ENCODE results near the gene ZNF280D. TPM values are rescaled to one million over a fixed set of nuclear protein-coding genes. Genes with fewer than 3 reads are reported as not detected.

ZNF280D gene
- total RNA-seq, 1 donor from 2014 or later: 25.1 TPM

GRCh38 chr15:56654216-56654615, 79.1 kb downstream of the ZNF280D start:
- no peaks in the 10 kb centered on the region for H3K27me3 Mint-ChIP-seq (ENCODE audit: low read depth)
- TF ChIP-seq CTCF (IDR thresholded peaks at IDR 0.05; ENCODE audit: unreplicated experiment): no peak
- peaks cover 6% of the 10 kb centered on the region for H3K36me3 Mint-ChIP-seq
- no peak overlapping the region for H3K27ac Mint-ChIP-seq
- DNase-seq (ENCODE audit: low spot score in 2 of 2, unreplicated experiment in 2 of 2): no peak
- no peak overlapping the region for H3K4me3 Mint-ChIP-seq
- H3K9me3 Mint-ChIP-seq: no peaks in the 10 kb centered on the region
- peaks cover 12% of the 10 kb centered on the region for H3K4me1 Mint-ChIP-seq

GRCh38 chr15:56653787-56654186, 79.5 kb downstream of the ZNF280D start:
- Mint-ChIP-seq H3K4me3 (no peak overlapping the region), H3K27ac (peak overlapping the region; percentile 76), H3K4me1 (peaks cover 12% of the 10 kb centered on the region), H3K36me3 (peaks cover 6% of the 10 kb centered on the region), H3K9me3 (no peaks in the 10 kb centered on the region), H3K27me3 (ENCODE audit: low read depth) (no peaks in the 10 kb centered on the region)
- DNase-seq (ENCODE audit: low spot score in 2 of 2, unreplicated experiment in 2 of 2): no peak
- TF ChIP-seq CTCF (IDR thresholded peaks at IDR 0.05; ENCODE audit: unreplicated experiment): no peak

GRCh38 chr15:56653107-56653506, 80.2 kb downstream of the ZNF280D start:
- Mint-ChIP-seq H3K4me1 (peaks cover 12% of the 10 kb centered on the region), H3K4me3 (no peak overlapping the region), H3K36me3 (peaks cover 5% of the 10 kb centered on the region), H3K27me3 (ENCODE audit: low read depth) (no peaks in the 10 kb centered on the region), H3K9me3 (no peaks in the 10 kb centered on the region), H3K27ac (peak overlapping the region; percentile 76)
- no peak for TF ChIP-seq CTCF (IDR thresholded peaks at IDR 0.05; ENCODE audit: unreplicated experiment)
- DNase-seq (ENCODE audit: low spot score in 2 of 2, unreplicated experiment in 2 of 2): no peak

DNA sequence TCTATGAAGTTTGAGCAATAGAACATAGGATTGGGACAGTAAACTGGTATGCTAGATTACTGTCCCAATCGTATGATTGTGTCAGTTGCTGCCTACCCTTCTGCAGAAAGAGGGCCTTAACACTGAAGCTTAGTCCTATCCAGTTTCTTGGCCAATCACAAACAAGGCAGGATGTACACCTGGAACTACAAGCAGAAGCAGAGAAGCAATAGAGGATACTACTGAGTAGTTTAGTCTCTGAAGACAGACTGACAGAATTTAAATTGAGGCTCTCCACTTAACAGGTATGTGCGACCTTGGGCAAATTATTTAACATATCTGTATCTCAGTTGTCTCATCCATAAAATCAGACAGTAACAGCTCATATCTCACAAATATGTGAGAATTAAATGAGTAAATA, 85.0 kb downstream of the ZNF280D start:
- Mint-ChIP-seq H3K27me3 (ENCODE audit: low read depth) (no peaks in the 10 kb centered on the region), H3K36me3 (no peaks in the 10 kb centered on the region), H3K4me3 (no peak overlapping the region), H3K9me3 (no peaks in the 10 kb centered on the region), H3K4me1 (peaks cover 4% of the 10 kb centered on the region), H3K27ac (no peak overlapping the region)
- no peak for TF ChIP-seq CTCF (IDR thresholded peaks at IDR 0.05; ENCODE audit: unreplicated experiment)
- no peak for DNase-seq (ENCODE audit: low spot score in 2 of 2, unreplicated experiment in 2 of 2)

DNA sequence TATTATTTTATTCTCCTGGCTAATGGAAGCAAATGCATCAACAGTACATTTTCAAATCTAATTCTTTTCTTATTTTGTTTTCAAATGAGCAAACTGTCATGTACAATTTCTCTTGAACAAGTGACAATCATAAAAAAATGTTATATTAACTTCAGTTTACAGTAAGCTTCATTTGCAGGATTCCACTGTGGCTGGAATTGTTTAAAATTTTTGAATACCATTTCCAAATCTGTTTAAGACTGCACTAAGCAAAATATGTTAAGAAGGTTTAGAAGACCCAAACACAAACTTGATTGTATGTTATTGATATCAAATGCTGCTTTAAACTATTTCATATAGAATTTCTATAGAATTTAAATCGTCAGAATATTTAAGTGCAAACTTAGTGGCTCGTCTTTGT, 92.8 kb downstream of the ZNF280D start:
- Mint-ChIP-seq H3K4me1 (no peaks in the 10 kb centered on the region), H3K4me3 (no peak overlapping the region), H3K9me3 (no peaks in the 10 kb centered on the region), H3K36me3 (no peaks in the 10 kb centered on the region), H3K27me3 (ENCODE audit: low read depth) (no peaks in the 10 kb centered on the region), H3K27ac (no peak overlapping the region)
- DNase-seq (ENCODE audit: low spot score in 2 of 2, unreplicated experiment in 2 of 2): no peak
- no peak for TF ChIP-seq CTCF (IDR thresholded peaks at IDR 0.05; ENCODE audit: unreplicated experiment)

DNA sequence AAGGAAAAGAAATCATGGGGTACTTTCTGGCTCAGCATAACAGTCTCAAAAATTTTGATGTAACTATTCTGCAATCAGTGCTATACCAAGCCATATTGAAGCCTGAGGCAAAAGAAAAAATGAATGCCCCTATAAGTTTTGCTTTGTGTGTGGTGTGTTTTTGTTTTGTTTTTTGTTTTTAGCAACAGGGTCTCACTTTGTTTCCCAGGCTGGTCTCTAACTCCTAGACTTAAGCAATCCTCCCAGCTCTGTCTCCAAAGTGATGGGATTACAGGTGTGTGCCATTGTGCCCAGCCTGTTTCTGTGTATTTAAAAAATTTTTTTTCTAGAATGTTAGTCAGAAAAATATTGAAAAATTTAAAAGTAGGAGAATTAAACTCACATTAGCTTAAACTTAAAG, 93.2 kb downstream of the ZNF280D start:
- Mint-ChIP-seq H3K36me3 (no peaks in the 10 kb centered on the region), H3K27ac (no peak overlapping the region), H3K4me1 (no peaks in the 10 kb centered on the region), H3K27me3 (ENCODE audit: low read depth) (no peaks in the 10 kb centered on the region), H3K9me3 (no peaks in the 10 kb centered on the region), H3K4me3 (no peak overlapping the region)
- DNase-seq (ENCODE audit: low spot score in 2 of 2, unreplicated experiment in 2 of 2): no peak
- no peak for TF ChIP-seq CTCF (IDR thresholded peaks at IDR 0.05; ENCODE audit: unreplicated experiment)
